Colonic mucosa (tissue), 4 donors: ENCODE data around the gene NME9. TPM values are rescaled to one million over a fixed set of nuclear protein-coding genes. Genes with fewer than 3 reads are reported as not detected.

Source experiments
- DNase-seq: peaks from one replicate; pipeline ENCODE4 v3.0.0-alpha.2; 2020
- H3K27ac ChIP-seq: fragments of 200-600 bp; one replicate; pipeline ENCODE4 v1.8.0; 2021
- H3K27me3 ChIP-seq: fragments of 200-600 bp; one replicate; pipeline ENCODE4 v1.8.0; 2021
- H3K36me3 ChIP-seq: fragments of 200-600 bp; one replicate; pipeline ENCODE4 v1.8.0; 2021
- H3K4me1 ChIP-seq: fragments of 200-600 bp; one replicate; pipeline ENCODE4 v1.8.0; 2021; ENCODE audit warnings: mild to moderate bottlenecking
- H3K4me3 ChIP-seq: fragments of 200-600 bp; one replicate; pipeline ENCODE4 v1.8.0; 2021
- H3K9ac ChIP-seq, 2 donors: one replicate each; pipeline ENCODE4 v1.7.0; 2013; ENCODE audit warnings: control low read depth in 2 of 2, low read depth in 2 of 2, low read length in 2 of 2
- H3K9me3 ChIP-seq: fragments of 200-600 bp; one replicate; pipeline ENCODE4 v1.8.0; 2021
- CTCF ChIP-seq: fragments of 200-600 bp; IDR thresholded peaks from one replicate; pipeline ENCODE4 v1.8.0; 2022; ENCODE audit warnings: antibody characterized with exemption, mild to moderate bottlenecking
- intact Hi-C: fragments of 100-400 bp; cut with DNase I; formaldehyde crosslinking; loops from one replicate; pipeline ENCODE4 v1.14.1; 2022
- total RNA-seq, 2 donors: library from RNA; stranded (reverse); fragmentation: NEBNext Ultra II Directional in 1 of 2; extraction: Animal tissue kit (Norgen Biotek cat#: 25700) in 1 of 2; gene quantifications; one replicate each; pipeline ENCODE4 v1.2.1, GENCODE V29; 2021
- donor health status: healthy.
- donor health status: DM: no; HTN: no; CAD: no.
- donor health status: DM: no; HTN: no; CAD: no.

NME9 gene
- total RNA-seq, 2 donors from 2014 or later = not detected

- no peaks in the 10 kb centered on the region for H3K9me3 ChIP-seq
- intact Hi-C loops = no loop called here
- no peaks in the 10 kb centered on the region for H3K36me3 ChIP-seq
- peak within 1 kb of the TSS; percentile 51 to 76 for H3K9ac ChIP-seq
- no peak for TF ChIP-seq CTCF
- peak within 1 kb of the TSS; percentile 80 for H3K27ac ChIP-seq
- peak within 1 kb of the TSS; percentile 76 for H3K4me3 ChIP-seq
- DNase-seq = peak; percentile 64
- H3K27me3 ChIP-seq = peaks cover 3% of the 10 kb centered on the region
- no peaks in the 10 kb centered on the region for H3K4me1 ChIP-seq
Observed at GRCh38 chr3:138347960-138348753, 18.5 kb upstream of the NME9 start, which contains the start of gene MRAS. TSS of gene MRAS (plus strand) at chr3:138348579. CDS start at chr3:138372884, 24,305 bp downstream.

GRCh38 chr3:138344754-138345153, 15.1 kb upstream of the NME9 start:
- intact Hi-C loops = no loop called here

GRCh38 chr3:138340511-138340910, 10.9 kb upstream of the NME9 start:
- H3K27ac ChIP-seq = no peak overlapping the region
- H3K36me3 ChIP-seq = no peaks in the 10 kb centered on the region
- no peak overlapping the region for H3K4me3 ChIP-seq
- no peak overlapping the region for H3K9ac ChIP-seq
- H3K27me3 ChIP-seq = no peaks in the 10 kb centered on the region
- no peaks in the 10 kb centered on the region for H3K9me3 ChIP-seq
- no peak for DNase-seq
- no peaks in the 10 kb centered on the region for H3K4me1 ChIP-seq
- intact Hi-C loops = no loop called here
- TF ChIP-seq CTCF = no peak

More at GRCh38 chr3:138344754-138345153, 15.1 kb upstream of the NME9 start:
- H3K9ac ChIP-seq = no peak overlapping the region
- H3K36me3 ChIP-seq = no peaks in the 10 kb centered on the region
- H3K27ac ChIP-seq = no peak overlapping the region
- no peak for TF ChIP-seq CTCF
- no peaks in the 10 kb centered on the region for H3K4me1 ChIP-seq
- H3K9me3 ChIP-seq = no peaks in the 10 kb centered on the region
- no peak for DNase-seq
- H3K4me3 ChIP-seq = no peak overlapping the region
- H3K27me3 ChIP-seq = peaks cover 3% of the 10 kb centered on the region

GRCh38 chr3:138338811-138339210, 9.2 kb upstream of the NME9 start:
- Histone ChIP-seq H3K27me3 (no peaks in the 10 kb centered on the region), H3K9me3 (no peaks in the 10 kb centered on the region), H3K36me3 (no peaks in the 10 kb centered on the region), H3K9ac (no peak overlapping the region), H3K27ac (no peak overlapping the region), H3K4me3 (no peak overlapping the region), H3K4me1 (no peaks in the 10 kb centered on the region)
- no peak for DNase-seq
- intact Hi-C loops = no loop called here
- TF ChIP-seq CTCF = no peak

- Histone ChIP-seq H3K4me3 (no peak overlapping the region), H3K27ac (no peak overlapping the region), H3K9ac (no peak overlapping the region), H3K27me3 (no peaks in the 10 kb centered on the region), H3K9me3 (no peaks in the 10 kb centered on the region), H3K4me1 (no peaks in the 10 kb centered on the region), H3K36me3 (no peaks in the 10 kb centered on the region)
- no peak for TF ChIP-seq CTCF
- intact Hi-C loops = no loop called here
- DNase-seq = no peak
Observed at GRCh38 chr3:138338244-138338643, 8.6 kb upstream of the NME9 start.
